SIG-M5 treated with dmso at 0.1 percent for 504 hours (cell line): ENCODE data around the gene CRIP1.

Experiments used
- DNase-seq: peaks from one replicate; lab custom pipeline; 2025; ENCODE audit not compliant: unreplicated experiment; lab: John Stamatoyannopoulos, UW

Gene CRIP1, protein sequence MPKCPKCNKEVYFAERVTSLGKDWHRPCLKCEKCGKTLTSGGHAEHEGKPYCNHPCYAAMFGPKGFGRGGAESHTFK

DNA sequence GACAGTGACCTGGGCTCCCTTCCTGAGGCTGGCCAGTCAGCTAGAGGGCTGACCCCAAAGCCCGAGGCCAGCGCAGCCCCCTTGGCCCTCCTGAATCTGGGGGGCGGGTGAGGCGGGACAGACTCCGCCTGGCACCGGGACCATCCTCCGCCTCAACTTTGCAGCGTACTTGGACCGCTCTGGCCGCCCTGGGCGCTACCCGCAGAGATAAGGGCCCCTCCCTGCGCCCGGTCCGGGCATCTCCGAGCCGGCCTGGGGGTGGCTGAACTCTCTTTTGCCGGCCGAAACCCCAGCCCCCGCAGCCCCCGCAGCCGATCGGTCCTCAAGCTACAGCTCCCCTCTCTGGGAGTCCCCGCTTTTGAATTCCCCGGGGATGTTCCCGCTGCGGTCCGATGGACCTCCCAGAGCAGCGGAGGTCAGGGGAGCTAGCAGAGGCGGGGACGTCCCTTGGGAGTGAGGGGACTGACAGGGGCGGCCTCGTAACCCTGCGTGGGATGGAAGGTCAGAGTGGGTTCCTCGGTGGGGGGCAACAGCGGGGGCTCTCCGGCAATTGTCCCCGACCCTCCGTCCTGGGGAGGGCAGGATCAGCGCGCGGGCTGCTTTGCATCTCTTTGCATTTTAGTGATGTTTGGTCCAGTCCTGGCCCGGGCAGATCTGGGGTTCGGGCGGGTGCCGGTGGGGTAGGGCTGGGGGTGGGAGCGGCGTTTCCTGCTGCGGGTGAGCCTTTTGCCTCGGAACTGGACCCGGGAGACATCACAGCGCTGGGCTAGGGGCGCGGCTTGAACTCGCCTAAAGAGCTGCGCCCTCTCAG, at the start of gene CRIP1:
Gene CRIP1, plus strand, starts transcription at position 724 of the 811 bp plus-strand sequence. CDS start 374 bp downstream, outside the sequence.
- no peak for DNase-seq

GRCh38 chr14:105436891-105437722, 49.6 kb upstream of the CRIP1 start:
- DNase-seq = no peak

DNA sequence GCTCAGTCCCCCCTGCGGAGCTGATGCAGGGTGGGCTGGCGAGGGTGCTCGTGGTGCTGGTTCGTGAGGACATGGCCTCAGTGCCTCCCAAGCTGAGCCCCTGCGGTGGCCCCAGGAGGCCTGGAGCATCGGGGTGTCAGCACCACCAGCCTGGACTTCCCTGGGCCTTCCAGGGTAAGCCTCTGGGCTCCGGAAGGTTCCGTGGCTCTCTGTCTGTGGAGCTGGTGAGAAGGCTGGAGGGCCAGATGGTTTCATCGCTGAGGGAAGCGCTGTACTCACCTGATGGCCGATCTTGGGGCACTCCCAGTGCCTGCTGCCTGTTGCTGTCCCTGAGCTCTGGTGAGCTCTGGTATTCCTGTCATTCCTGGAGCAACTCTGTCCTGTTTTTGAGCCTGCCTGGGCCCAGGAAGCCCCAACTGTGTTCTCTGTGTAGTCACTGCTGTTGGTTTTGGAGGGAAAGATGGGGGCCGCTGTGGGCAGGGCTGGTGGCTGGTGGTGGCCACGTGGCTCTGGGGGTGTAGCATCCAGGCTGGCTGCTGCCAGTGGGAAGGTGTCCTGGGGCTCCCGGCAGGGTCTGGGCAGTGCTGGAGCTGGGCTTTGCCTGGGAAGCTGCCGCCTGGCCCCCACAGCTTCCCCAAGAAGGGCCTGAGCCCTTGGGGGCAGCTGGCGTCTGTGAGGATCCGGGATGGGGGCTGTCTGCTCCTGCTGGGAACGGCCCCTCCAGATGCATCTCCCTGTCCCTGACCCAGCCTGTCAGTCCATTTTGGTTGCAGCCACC, 48.8 kb upstream of the CRIP1 start:
- DNase-seq = no peak

DNA sequence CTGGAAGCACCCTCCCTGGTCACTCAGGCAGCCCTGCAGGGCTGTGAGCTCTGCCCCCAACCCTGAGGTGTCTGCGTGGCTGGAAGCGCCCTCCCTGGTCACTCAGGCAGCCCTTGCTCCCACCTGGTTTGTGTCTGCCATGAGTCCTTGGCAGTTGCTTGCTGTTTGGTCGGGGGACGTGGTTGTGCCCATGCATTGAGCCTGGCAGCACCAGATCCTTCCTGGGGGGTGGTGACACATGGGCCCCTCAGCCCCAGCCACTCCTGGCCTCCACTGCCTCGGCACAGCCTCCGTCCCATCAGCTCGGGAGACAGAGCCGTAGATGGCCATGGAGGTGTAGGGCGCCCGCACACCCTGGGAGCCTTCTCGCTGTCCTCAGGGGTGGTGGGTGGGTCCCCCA, 47.5 kb upstream of the CRIP1 start:
- no peak for DNase-seq

- DNase-seq = no peak
These were observed 46.8 kb upstream of the CRIP1 start for GRCh38 chr14:105439710-105440553.

GRCh38 chr14:105440554-105440900, 46.2 kb upstream of the CRIP1 start:
- DNase-seq = no peak

DNA sequence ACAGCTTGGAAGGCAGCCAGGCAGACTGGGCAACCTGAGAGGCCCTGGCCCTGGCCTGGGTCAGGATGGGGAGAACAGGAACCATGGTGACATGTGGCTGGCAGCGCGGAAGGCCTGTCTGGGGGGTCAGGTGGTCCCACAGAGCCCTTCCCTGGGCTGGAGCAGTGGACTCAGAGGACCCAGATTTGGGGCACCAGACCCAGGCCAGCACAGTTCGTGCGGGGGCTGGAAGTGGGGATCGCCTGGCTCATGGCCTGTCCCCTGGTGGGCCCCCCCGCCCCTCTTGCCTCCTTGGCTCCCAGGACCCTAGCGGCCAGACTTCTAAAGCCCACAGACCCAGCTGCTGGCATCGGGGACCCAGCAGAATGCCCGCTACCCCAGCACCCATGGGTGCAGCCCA, 45.7 kb upstream of the CRIP1 start:
- DNase-seq = no peak

- DNase-seq = no peak
These were observed 44.6 kb upstream of the CRIP1 start for GRCh38 chr14:105442125-105442524.

- DNase-seq = no peak
These were observed 43.9 kb upstream of the CRIP1 start for GRCh38 chr14:105442834-105443233.

GRCh38 chr14:105444859-105445258, 41.8 kb upstream of the CRIP1 start:
- no peak for DNase-seq

GRCh38 chr14:105445290-105445689, 41.4 kb upstream of the CRIP1 start:
- DNase-seq = no peak

- DNase-seq = no peak
These were observed 40.5 kb upstream of the CRIP1 start for GRCh38 chr14:105445901-105446845.

GRCh38 chr14:105446971-105447370, 39.7 kb upstream of the CRIP1 start:
- no peak for DNase-seq

DNA sequence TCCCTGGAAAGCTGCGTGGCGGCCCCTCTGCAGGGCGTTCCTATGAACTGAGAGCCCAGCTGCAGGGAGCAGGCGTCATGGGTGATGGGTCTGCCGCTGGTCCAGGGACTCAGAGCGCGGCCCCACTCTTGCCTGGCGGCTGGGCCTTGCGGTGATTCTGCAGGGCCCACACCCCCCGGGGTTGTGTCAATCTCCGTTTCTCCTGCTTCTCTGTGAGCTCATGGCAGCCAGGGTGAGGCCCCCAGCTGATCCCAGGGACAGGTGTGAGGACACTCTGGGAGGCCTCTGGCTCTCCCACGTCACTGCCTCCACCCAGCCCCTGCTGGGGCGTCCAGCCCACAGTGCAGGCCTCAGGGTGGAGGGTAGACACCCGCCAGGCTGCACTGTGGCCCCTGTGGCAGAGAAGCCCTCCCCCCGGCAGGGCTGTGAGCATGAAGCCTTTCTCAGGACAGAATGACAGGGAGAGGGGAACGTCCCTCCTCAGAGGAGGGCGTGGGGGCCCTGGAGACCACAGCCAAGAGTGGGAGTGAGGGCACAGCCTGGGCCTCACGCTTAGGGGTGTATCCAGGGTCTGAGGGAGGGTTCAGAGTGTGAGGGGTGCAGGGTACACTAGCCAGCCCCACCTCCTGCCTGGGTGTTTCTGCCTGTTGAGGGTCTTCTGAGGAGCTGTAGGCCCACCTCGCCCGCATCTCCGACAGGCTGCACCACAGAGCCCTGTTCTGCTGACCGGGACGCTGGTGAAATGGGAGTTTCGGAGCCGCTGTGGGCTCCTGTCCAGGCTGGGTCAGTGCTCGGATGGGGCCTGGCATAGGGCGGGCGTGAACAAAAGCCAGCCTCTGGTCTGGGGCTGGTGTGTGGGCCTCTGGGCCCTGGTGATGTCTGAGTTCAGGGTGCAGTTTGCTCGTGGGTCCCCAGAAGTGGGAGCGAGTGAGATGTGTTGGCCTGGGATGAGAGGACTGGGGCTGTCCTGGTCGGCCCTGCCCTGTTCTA, 38.7 kb upstream of the CRIP1 start:
- DNase-seq = no peak

DNA sequence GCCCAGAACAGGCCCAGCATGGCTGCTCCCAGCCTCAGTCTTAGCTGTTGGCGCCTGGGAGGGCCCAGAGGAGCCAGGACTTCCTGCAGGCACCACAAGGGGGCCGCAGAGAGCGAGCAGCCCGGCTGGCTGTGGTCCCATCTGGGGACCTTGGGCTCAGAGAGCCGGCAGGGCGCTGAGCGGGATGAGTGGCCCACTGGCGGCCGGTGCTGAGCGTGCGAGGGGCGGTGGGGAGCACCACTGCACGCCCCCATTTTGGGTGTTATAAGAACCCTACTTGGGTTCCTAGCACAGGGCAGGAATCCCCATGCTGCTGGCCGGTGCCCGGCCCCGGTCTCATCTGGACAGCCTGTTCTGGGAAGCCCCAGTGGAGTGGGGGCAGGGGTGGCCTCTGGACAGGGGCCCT, 38.0 kb upstream of the CRIP1 start:
- peak; percentile 5 for DNase-seq

- DNase-seq = no peak
These were observed 37.2 kb upstream of the CRIP1 start for GRCh38 chr14:105449276-105450122.

- DNase-seq = no peak
These were observed 36.6 kb upstream of the CRIP1 start for GRCh38 chr14:105450123-105450505.
